ENCODE measurements around the gene HDLBP. TPM values are rescaled to one million over a fixed set of nuclear protein-coding genes. Genes with fewer than 3 reads are reported as not detected.

HDLBP gene
- total RNA-seq, 1 experiment from 2014 or later, result 908 TPM

GRCh38 chr2:241201445-241202267 is 113.8 kb downstream of the HDLBP start:
- Histone ChIP-seq H4K20me1 (ENCODE audit: insufficient read depth) (no peaks in the 10 kb centered on the region), H3K4me3 (no peak overlapping the region), H3K9me3 (ENCODE audit: insufficient read depth, low read depth) (no peaks in the 10 kb centered on the region), H3K9me2 (ENCODE audit: insufficient read depth) (no peaks in the 10 kb centered on the region), H3K4me1 (replicated peaks; ENCODE audit: insufficient read depth) (no peaks in the 10 kb centered on the region), H2AFZ (no peak overlapping the region), H3F3A (ENCODE audit: insufficient read depth, low read depth) (no peaks in the 10 kb centered on the region), H3K27me3 (ENCODE audit: insufficient read depth, low read depth) (0 out of 2 replicates have a peak, but pooled peaks cover 2% of the 10 kb centered on the region), H3K27ac (no peak overlapping the region), H3K79me2 (ENCODE audit: low read depth) (no peaks in the 10 kb centered on the region), H3K36me3 (ENCODE audit: low read depth) (no peaks in the 10 kb centered on the region), H3K4me2 (no peak overlapping the region)
- POLR2A ChIA-PET (ENCODE audit: unreplicated experiment), result interaction anchor here (0.6 to 0.7 kb wide), 2 partner anchors 21 to 397 kb away, joined by 3 read pairs; no protein-coding TSS in a partner anchor
- BruUV-seq (replicated peaks), result no TSS peak
- TF ChIP-seq EZH2 (IDR thresholded peaks at IDR 0.05; ENCODE audit: low read depth) (no peak), CTCF (conservative IDR thresholded peaks at IDR 0.05) (no peak)
- intact Hi-C loops (cut with micrococcal nuclease; ENCODE audit: unreplicated experiment), result no loop called here
- CTCF ChIA-PET, result no interaction called here
- DNase-seq, result no peak

GRCh38 chr2:241200822-241201395 is 114.6 kb downstream of the HDLBP start:
- ChIA-PET CTCF (no interaction called here), POLR2A (ENCODE audit: unreplicated experiment) (interaction anchor here (0.6 to 0.7 kb wide), 2 partner anchors 22 to 396 kb away, joined by 3 read pairs; no protein-coding TSS in a partner anchor)
- Histone ChIP-seq H3K4me1 (replicated peaks; ENCODE audit: insufficient read depth) (no peaks in the 10 kb centered on the region), H3K9me2 (ENCODE audit: insufficient read depth) (no peaks in the 10 kb centered on the region), H4K20me1 (ENCODE audit: insufficient read depth) (no peaks in the 10 kb centered on the region), H3K27me3 (ENCODE audit: insufficient read depth, low read depth) (0 out of 2 replicates have a peak, but pooled peaks cover 5% of the 10 kb centered on the region), H3K9me3 (ENCODE audit: insufficient read depth, low read depth) (no peaks in the 10 kb centered on the region), H3K27ac (no peak overlapping the region), H3F3A (ENCODE audit: insufficient read depth, low read depth) (no peaks in the 10 kb centered on the region), H3K4me3 (no peak overlapping the region), H3K79me2 (ENCODE audit: low read depth) (no peaks in the 10 kb centered on the region), H3K4me2 (no peak overlapping the region), H2AFZ (no peak overlapping the region), H3K36me3 (ENCODE audit: low read depth) (no peaks in the 10 kb centered on the region)
- no peak for TF ChIP-seq CTCF (conservative IDR thresholded peaks at IDR 0.05)
- TF ChIP-seq EZH2 (IDR thresholded peaks at IDR 0.05; ENCODE audit: low read depth), result no peak
- DNase-seq, result no peak
- BruUV-seq (replicated peaks), result no TSS peak
- intact Hi-C loops (cut with micrococcal nuclease; ENCODE audit: unreplicated experiment), result no loop called here

- POLR2A ChIA-PET (ENCODE audit: unreplicated experiment), result no interaction called here
- CTCF ChIA-PET, result no interaction called here
- H3K27ac ChIP-seq, result no peak overlapping the region
- no peak overlapping the region for H3K4me3 ChIP-seq
- no peak for DNase-seq
- TF ChIP-seq EZH2 (IDR thresholded peaks at IDR 0.05; ENCODE audit: low read depth) (no peak), CTCF (conservative IDR thresholded peaks at IDR 0.05) (no peak)
- H3K9me2 ChIP-seq (ENCODE audit: insufficient read depth), result no peaks in the 10 kb centered on the region
- H2AFZ ChIP-seq, result no peak overlapping the region
- no peaks in the 10 kb centered on the region for H3K9me3 ChIP-seq (ENCODE audit: insufficient read depth, low read depth)
- no peaks in the 10 kb centered on the region for H3F3A ChIP-seq (ENCODE audit: insufficient read depth, low read depth)
- H3K27me3 ChIP-seq (ENCODE audit: insufficient read depth, low read depth), result 0 out of 2 replicates have a peak, but pooled peaks cover 12% of the 10 kb centered on the region
- H3K36me3 ChIP-seq (ENCODE audit: low read depth), result no peaks in the 10 kb centered on the region
- BruUV-seq (replicated peaks), result no TSS peak
- no peaks in the 10 kb centered on the region for H3K4me1 ChIP-seq (replicated peaks; ENCODE audit: insufficient read depth)
- H4K20me1 ChIP-seq (ENCODE audit: insufficient read depth), result no peaks in the 10 kb centered on the region
- H3K4me2 ChIP-seq, result no peak overlapping the region
- no peaks in the 10 kb centered on the region for H3K79me2 ChIP-seq (ENCODE audit: low read depth)
- intact Hi-C loops (cut with micrococcal nuclease; ENCODE audit: unreplicated experiment), result no loop called here
These were observed 115.3 kb downstream of the HDLBP start for GRCh38 chr2:241199897-241200821.

Measured in PC-9 (cell line).